Measurements from ENCODE around the gene SYCP2L.
"Not testable (repeated sequence)": the region's sequence is repeated elsewhere in the genome, so short reads cannot be mapped to it uniquely, and the experiment has no call there.

Gene SYCP2L

GRCh38 chr6:10961837-10962236 lies 75.0 kb downstream of the SYCP2L start:
- no peak for DNase-seq

DNA sequence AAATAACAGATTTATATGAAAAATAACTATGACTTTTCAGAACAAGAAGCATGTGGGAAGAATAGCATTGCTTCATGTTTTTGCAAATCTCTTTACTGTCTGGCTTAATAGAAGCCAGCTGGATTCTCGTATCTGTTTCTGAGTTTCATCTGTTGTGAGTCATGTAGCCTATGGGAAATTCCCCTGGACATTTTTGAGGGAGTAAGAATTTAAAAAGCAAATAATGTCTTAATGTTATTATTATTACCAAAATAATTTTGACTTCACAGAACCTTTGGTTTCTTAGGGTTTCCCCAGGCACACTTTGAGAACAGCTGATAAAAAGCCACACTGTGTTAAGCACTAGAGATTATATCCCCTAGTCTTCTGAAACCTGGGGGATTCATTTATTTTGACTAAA lies 75.8 kb downstream of the SYCP2L start:
- DNase-seq = no peak

DNA sequence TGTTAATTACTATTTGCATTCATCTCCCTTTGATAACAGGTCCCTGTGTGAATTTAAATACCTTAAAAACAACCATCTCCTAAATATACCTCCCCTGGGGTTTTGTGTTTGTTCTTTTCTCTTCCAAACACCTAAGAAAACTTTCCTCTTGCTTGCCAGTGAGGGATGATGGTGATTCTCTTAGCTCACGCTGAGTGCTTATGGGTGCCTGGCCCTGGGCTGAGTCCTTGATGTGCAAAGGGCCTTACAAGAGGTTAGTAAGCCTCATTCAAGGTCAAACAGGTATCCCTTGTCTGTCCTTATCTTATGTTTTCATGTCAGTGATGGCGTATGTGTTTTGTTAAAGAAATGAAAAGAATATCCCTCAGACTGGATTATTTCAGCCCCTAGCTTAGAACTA lies 76.3 kb downstream of the SYCP2L start:
- DNase-seq = no peak

DNA sequence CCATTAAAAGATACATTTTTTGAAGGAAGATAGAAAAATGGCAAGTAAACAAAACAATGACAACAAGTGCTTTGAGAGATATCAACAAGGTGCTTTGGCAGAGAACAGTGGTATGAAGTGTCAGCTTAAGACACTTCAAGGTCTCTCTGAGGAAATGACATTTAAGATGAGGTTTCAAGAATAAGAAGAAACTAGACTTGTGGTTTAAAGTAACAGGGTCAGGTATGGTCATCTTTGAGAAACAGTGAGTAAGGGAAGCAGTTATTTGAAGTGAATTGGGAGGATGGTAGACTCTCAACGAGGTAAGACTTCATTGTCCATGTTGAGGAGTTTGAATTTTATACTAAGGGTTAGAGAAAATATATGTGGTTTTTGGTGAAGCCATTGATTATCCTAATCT lies 77.8 kb downstream of the SYCP2L start:
- no peak for DNase-seq

- DNase-seq = no peak
These were observed 81.9 kb downstream of the SYCP2L start for GRCh38 chr6:10968776-10969175.

- no peak for DNase-seq
These were observed 83.9 kb downstream of the SYCP2L start for GRCh38 chr6:10970731-10971130.

DNA sequence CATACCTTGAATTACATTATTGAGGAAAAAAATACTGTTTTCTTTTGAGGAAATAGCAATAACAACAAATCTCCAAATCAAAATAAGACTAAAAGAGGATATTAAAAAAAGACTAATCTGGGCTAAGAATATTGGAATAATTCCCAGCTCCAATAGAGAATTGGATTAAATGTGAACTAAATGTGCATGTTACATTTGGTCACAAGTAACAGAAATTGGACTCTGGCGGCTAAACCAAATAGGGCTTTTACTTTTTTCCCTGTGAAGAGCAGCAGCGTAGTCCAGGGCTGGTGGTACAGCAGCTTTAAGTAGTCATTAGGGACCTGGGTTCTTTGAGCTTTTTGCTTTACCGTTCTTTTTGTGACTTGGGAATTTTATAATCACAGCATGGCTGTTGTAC lies 85.3 kb downstream of the SYCP2L start:
- DNase-seq = no peak

- DNase-seq = no peak
These were observed 89.7 kb downstream of the SYCP2L start for GRCh38 chr6:10976571-10976970.

DNA sequence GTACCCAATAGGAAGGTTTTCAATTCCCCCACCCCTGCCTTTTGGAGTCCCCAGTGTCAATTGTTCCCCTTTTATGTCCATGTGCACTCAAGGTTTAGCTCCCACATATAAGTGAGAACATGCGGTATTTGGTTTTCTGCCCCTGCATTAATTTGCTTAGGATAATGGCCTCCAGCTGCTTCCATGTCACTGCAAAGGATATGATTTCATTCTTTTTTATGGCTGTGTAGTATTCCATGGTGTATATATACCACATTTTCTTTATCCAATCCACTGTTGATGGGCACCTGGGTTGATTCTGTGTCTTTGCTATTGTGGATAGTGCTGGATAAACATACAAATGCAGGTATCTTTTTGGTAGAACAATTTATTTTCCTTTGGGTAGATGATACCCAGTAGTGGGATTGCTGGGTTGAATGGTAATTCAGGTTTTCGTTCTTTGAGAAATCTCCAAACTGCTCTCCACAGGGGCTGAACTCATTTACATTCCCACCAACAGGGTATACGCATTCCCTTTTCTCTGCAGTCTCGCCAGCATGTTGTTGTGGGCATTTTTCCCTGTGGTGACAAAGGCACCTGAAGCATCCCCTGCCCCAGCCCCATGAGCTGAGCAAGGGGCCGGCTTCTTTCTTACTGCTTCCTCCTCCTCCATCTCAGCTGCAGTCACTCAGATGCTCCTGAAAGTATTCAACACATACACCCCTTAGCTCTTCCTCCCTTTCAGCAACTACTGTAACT lies 90.5 kb downstream of the SYCP2L start:
- no peak for DNase-seq

- DNase-seq = no peak
These were observed 92.8 kb downstream of the SYCP2L start for GRCh38 chr6:10979603-10980002.

GRCh38 chr6:10981409-10981808 lies 94.6 kb downstream of the SYCP2L start:
- no peak for DNase-seq

DNA sequence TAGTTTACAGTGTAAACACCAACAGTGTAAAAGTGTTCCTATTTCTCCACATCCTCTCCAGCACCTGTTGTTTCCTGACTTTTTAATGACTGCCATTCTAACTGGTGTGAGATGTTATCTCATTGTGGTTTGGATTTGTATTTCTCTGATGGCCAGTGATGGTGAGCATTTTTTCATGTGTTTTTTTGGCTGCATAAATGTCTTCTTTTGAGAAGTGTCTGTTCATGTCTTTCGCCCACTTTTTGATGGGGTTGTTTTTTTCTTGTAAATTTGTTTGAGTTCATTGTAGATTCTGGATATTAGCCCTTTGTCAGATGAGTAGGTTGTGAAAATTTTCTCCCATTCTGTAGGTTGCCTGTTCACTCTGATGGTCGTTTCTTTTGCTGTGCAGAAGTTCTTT lies 98.1 kb downstream of the SYCP2L start:
- DNase-seq = not testable (repeated sequence)

- DNase-seq = no peak
These were observed 102.7 kb downstream of the SYCP2L start for GRCh38 chr6:10989587-10989986.

- no peak for DNase-seq
These were observed 104.3 kb downstream of the SYCP2L start for GRCh38 chr6:10991115-10991514.

- DNase-seq = no peak
These were observed 107.0 kb downstream of the SYCP2L start for GRCh38 chr6:10993896-10994295.

- no peak for DNase-seq
These were observed 108.4 kb downstream of the SYCP2L start for GRCh38 chr6:10995114-10995707.

DNA sequence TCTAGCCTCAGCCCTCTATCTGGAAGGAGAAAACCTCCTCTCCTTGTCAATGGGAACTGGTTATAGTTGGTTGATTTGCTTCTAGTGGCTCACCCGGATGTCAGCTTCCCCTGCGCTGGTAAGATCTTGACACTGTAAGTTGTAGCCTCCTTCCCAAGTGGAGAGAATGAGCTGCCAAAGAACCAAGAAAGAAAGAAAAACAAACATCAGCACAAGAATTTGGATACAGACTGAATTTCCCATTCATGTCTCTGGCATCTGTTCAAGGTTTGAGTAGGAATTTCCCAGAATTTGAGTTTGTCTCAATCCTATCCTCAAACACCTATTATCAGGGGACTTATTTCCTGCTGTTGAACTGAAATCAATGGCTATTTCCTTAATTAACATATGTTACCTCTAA lies 113.1 kb downstream of the SYCP2L start:
- no peak for DNase-seq

- no peak for DNase-seq
These were observed 115.3 kb downstream of the SYCP2L start for GRCh38 chr6:11002176-11002575.

DNA sequence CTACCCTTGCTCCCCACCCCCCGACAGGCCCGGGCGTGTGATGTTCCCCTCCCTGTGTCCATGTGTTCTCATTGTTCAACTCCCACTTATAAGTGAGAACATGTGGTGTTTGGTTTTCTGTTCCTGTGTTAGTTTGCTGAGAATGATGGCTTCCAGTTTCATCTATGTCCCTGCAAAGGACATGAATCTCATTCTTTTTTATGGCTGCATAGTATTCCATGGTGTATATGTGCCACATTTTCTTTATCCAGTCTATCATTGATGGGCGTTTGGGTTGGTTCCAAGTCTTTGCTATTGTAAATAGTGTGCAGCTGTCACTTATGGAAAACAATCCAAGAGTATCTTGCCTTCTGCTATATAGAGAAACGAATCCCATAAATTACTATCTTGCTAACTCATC lies 116.4 kb downstream of the SYCP2L start:
- DNase-seq = not testable (repeated sequence)

DNA sequence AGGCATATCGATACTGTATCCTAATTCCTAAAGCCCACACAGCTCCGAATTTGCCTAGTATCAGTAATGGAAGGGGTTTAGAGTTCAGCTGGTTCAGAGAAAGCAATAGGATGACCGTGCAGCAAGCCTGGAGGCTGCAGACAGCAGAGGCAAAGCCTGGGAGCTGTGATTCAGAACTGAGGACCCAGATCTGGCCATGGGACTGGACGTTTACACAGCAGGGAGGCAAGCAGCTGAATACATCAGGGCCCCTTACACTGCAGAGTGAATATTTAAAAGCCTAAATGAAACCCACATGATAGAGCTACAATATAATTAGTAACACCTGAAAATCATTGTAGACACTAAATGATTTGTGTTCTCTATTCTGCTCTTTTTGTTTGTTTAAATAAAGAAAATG lies 119.2 kb downstream of the SYCP2L start:
- DNase-seq = no peak

- DNase-seq = no peak
These were observed 121.1 kb downstream of the SYCP2L start for GRCh38 chr6:11007715-11008608.

- no peak for DNase-seq
These were observed 122.0 kb downstream of the SYCP2L start for GRCh38 chr6:11008821-11009220.

DNA sequence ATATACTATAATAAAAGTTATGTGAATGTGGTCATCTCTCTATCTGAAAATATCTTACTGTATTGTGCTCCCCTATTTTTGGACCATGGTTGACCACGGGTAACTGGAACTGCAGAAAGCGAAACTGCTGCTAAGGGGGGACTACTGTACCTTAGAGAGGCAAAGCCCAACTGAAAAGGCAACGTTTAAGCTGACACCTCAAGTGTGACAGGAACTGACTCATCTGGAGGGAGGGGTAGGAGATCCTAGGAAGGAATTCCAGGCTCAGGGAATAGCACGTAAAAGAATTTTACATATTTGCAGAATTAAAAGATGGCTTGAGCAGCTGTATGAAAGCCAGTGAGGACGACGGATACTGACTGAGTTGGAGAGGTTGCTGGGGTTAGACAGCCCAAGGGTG lies 122.5 kb downstream of the SYCP2L start:
- no peak for DNase-seq

GRCh38 chr6:11011787-11012234 lies 125.0 kb downstream of the SYCP2L start:
- DNase-seq = no peak
